HG03460 (cell line): Measurements from ENCODE around the gene RASL10B.
"Not testable (repeated sequence)": the region's sequence is repeated elsewhere in the genome, so short reads cannot be mapped to it uniquely, and the experiment has no call there.

Experiments
- ATAC-seq: cut with Tn5 transposase; IDR thresholded peaks from one replicate; pipeline ENCODE4 v1.9.1; 2021; ENCODE audit not compliant: unreplicated experiment

RASL10B gene

GRCh38 chr17:35740997-35741931 lies 9.8 kb downstream of the RASL10B start:
- ATAC-seq, result no peak

- no peak for ATAC-seq
These were observed 11.1 kb downstream of the RASL10B start for GRCh38 chr17:35742496-35742895.

GRCh38 chr17:35742896-35743477 lies 11.5 kb downstream of the RASL10B start:
- no peak for ATAC-seq

GRCh38 chr17:35743626-35744328 lies 12.3 kb downstream of the RASL10B start:
- no peak for ATAC-seq

DNA sequence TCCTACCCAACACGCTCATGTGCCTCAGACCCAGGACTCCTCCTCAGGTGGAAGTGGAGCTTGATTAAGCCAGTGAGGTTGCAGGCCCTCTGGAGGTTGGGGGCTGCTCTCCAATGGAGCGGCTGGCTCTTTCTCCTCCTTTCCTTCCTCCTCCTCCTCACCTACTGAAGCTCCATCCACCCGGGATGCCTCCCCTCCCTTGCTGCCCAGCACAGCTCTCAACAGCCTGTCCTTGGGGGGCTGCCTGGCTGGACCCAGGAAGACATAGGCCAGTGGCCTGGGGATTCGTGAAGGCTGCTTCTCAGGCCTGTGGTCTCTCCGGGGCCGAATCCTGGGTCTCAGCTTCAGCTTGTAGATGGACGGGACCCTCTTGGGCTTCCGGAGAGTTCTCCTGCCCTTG lies 13.4 kb downstream of the RASL10B start:
- ATAC-seq, result no peak

- no peak for ATAC-seq
These were observed 13.8 kb downstream of the RASL10B start for GRCh38 chr17:35745246-35745645.

DNA sequence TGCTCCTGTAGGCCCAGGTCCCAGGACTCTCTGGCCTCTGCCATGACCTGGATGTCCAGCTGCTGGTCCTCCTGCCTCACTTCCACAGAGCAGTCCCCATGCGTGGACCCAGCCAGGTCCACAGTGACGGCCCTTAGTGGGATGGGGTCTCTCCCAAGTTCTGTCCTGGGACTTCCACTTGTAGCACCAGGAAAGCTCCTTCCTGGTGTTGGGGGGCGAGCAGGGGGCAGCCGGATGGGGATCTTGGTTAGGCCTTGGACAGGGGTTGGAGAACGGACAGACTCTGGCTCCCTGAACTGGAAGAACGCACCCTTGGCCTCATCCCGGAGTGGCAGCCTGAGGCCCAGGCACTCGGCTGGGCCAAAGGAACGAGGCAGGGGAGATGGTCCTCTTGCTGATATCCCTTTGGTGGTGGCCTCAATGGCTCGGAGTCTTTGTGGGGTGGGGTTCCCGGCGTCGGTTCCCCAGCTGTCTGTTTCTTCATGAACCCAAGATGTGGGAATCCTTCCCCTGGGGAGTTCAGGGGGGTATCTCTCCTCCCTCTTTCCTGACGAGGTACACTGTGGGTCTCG lies 14.4 kb downstream of the RASL10B start:
- ATAC-seq, result no peak

DNA sequence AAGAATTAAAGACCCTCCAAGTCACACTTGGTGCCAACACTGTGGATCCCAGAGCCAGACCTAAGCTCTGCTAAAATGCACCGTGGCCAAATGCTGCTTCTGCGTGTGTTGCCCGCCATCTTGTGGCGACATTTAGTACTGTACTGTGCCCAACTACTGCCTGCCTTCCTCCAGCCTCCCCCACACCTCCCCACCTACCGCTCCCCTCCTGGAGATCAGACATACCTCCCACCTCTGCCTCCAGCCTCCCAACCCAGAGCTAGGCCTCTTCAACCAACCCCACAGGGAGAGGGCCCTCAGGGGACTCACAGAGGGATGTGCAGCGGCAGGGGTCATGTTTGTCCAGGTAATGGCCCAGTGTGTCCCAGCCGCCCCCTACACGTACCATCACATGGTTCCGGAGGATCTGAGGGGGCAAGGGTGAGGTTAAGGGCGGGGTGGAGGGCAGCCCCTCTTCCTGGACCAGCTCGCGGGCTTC lies 16.1 kb downstream of the RASL10B start:
- no peak for ATAC-seq

DNA sequence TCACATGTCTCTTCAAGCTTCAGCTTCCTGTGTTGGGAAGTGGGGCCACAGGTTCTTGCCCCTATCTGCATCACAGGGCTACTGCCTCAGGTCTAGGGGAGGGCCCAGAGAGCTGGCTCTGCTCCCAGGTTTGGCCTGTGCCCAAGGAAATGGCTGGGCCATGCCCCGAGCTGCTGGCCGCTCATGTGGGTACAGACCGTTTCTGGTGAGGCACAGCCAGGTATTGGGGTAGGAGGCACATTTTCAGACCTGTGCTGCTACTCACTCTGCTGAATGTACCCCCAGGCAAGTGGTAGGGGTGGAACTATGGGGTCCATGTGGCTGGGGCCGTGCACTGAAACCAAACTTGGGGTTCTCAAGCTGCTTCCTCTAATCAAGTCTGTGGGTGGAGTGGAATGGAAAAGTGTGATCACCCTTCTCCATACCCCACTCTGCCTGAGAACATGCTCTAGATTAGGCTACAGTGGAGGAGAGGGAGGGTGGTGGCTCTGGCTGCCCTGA lies 17.0 kb downstream of the RASL10B start:
- ATAC-seq, result no peak

GRCh38 chr17:35748979-35749378 lies 17.5 kb downstream of the RASL10B start:
- ATAC-seq, result no peak

DNA sequence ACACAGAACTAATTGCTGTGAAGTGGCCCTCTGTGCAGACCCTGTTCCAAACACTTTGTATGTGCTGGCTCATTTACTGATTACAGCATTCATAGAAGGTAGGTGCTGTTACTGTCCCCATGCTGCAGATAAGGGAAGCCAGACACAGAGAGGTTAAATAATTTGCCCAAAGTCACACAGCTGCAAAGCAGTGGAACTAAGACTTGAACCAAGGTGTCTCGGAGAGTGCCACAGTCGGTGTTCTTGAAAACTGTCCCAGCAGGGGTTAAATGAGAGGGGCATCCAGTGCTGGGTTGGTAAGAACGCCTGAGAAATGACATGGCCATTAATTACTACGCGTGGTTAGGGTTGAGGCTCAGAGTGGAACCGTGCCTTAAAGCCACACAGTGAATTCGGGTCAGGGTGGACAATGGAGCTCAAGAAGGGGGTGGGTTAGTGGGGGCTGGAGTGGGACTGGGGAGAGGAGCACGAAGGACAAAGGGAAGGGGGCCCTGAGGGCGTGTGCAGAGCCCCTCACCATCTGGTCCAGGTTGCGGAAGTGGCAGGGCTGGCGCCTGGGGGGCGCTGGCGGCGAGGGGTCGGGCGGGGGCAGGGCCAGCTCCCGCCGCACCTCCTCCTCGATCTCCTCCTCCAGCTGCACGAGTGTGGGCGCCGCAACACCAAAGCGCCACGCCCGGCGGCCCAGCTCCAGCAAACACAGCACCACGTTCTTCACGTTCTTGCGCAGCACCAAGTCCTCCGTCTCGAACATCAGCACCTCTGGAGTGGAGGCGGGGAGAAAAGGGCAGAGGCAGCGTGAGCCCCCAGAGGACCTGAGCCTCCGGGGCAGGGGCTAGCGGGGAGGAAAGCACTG lies 18.3 kb downstream of the RASL10B start:
- ATAC-seq, result no peak

DNA sequence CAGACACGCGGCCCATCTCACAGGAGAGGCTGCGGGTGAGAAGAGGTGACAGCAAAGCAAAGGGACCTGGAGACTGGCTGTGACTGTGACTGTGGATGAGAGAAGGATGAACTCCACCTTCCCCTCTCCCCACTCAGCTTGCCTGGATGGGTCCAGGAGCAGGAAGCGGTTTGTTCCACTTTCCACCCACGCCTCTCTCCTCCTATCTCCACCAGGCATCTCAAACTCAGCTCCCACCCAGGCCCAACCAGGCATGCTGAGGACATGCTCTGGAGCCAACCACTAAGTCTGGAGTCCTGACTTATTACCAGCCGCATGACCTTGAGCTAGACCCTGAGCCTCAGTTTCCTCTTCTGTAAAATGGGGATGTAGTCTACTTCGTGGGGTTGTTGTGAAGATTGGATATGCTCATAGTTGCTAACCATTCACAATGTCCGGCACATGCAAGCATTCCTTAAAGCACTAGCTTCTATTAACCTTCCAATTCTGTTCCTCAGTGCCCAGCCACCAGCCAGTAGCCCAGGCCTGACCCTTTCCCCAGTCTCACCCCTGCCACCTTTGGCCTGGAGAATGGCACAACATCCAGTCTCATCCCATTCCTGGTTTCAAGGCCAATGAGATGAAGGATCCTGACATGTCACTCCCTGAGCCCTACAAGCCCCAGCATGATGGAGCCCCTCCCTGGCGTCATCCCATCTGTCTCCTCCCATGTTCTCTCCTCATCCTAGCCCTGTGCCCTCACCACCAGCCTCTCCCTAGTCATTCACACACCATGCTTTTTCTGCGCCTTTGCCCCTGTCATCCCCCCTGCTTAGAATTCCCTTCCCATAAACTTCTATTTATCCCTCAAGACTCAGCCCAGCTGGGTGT lies 19.3 kb downstream of the RASL10B start:
- no peak for ATAC-seq

- ATAC-seq, result not testable (repeated sequence)
These were observed 20.1 kb downstream of the RASL10B start for GRCh38 chr17:35751541-35751940.

GRCh38 chr17:35752471-35752870 lies 21.0 kb downstream of the RASL10B start:
- no peak for ATAC-seq

DNA sequence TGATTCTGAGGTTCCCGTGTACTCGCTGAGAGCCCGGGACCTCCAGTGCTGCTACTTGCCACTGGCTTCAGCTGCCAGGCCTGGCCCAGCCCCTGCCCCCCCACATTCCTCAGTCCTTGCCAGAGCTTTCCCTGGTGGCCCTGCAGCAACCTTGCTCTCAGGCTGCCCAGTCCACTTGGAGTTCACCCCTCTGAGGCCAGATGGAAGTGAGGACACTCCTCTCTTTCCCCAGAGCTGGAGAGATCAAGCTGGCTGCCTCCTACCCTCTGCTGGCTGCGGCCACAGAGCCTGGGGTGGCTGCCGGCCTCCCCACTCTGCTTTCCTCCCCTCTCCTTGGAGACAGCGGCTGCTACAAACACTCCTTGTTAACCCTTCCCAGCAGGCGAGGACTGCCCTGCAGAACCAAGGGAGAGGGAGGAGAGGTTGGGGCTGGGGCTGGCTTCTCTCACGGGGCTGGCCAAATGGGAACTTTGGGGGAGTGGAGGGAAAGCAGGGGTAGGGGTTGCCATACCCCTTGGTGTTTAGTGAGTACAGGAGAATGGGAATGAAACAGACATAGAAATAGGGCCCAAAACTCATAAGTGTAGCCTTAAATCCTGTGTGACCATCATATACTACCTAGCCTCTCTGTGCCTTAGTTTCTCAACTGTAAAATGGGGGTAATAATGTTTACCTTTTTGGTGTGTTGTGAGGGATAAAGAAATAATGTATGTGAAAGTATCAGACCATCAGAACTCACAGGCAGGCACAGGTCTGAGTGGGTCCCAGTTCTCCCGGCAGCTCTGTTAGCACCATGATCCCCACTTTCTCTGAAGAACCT lies 21.7 kb downstream of the RASL10B start, which contains the start of gene GAS2L2:
GAS2L2 (minus strand) TSS at position 295 of the 820 bp plus-strand sequence. CDS start 389 bp downstream, outside the sequence.
- ATAC-seq, result no peak

DNA sequence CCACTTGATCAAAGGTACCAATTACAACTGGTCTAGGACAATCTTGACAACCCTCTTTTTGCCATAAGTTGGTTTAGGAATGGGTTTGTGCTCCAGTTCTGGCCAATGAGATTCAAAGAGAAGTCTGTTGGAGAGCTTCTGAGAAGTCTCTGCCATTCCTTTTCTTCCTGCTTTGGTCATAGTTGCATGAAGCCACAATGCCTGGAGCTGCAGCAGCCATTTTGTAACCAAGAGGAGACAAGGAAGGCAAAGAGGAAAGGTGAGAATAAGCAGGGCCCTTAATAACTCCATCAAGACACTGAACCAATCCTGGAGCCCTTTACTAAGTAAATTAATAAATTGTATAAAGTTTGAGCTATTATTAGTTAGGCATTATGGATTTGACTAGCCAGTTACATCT lies 25.8 kb downstream of the RASL10B start:
- no peak for ATAC-seq

DNA sequence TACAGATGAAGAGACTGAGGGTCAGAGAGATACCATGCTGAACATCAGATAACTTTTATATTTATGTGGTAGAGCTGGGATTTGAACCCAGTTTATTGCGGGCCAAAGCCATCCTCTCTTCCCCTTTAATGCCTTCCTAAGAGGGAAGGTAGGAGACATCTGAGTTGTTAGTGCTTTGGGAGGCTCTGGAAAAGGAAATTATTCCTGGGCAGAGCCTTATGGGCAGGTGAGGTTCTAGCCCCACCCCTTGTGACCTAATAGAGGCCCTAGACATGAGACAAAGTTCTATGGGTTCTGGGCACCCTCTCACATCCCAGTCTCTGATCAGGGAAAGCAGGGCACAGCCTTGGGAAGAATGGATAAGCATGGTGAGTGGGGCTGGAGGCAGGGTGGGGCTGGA lies 29.1 kb downstream of the RASL10B start, which contains the start of gene C17orf50:
C17orf50 (plus strand) TSS at position 301 of the 400 bp plus-strand sequence; CDS start at position 356, 55 bp downstream.
- no peak for ATAC-seq

GRCh38 chr17:35761601-35762000 lies 30.2 kb downstream of the RASL10B start:
- no peak for ATAC-seq
